ENCODE results near the gene RAX2.
"Not testable (repeated sequence)": the region's sequence is repeated elsewhere in the genome, so short reads cannot be mapped to it uniquely, and the experiment has no call there.

Gene RAX2

GRCh38 chr19:3761382-3762129, 10.5 kb downstream of the RAX2 start, which contains the start of gene APBA3:
Gene APBA3, minus strand, starts transcription at chr19:3761692. Its CDS starts 1,428 bp downstream, at chr19:3760264.
- DNase-seq (ENCODE audit: low read depth in 2 of 3, low spot score in 2 of 3), result peak; percentile 93 to 99 (median 96)

- no peak for DNase-seq (ENCODE audit: low read depth in 2 of 3, low spot score in 2 of 3)
Measured at GRCh38 chr19:3760871-3761361, 11.1 kb downstream of the RAX2 start.

- no peak for DNase-seq (ENCODE audit: low read depth in 2 of 3, low spot score in 2 of 3)
Measured at GRCh38 chr19:3759482-3760254, 12.4 kb downstream of the RAX2 start.

- DNase-seq (ENCODE audit: low read depth in 2 of 3, low spot score in 2 of 3), result not testable (repeated sequence)
Measured at GRCh38 chr19:3758297-3758696, 13.7 kb downstream of the RAX2 start.

GRCh38 chr19:3757705-3758104, 14.3 kb downstream of the RAX2 start:
- not testable (repeated sequence) for DNase-seq (ENCODE audit: low read depth in 2 of 3, low spot score in 2 of 3)

GRCh38 chr19:3753631-3754410, 18.2 kb downstream of the RAX2 start:
- DNase-seq (ENCODE audit: low read depth in 2 of 3, low spot score in 2 of 3), result no peak

- no peak for DNase-seq (ENCODE audit: low read depth in 2 of 3, low spot score in 2 of 3)
Measured at GRCh38 chr19:3752492-3752891, 19.5 kb downstream of the RAX2 start.

GRCh38 chr19:3751236-3751635, 20.8 kb downstream of the RAX2 start:
- no peak for DNase-seq (ENCODE audit: low read depth in 2 of 3, low spot score in 2 of 3)

- DNase-seq (ENCODE audit: low read depth in 2 of 3, low spot score in 2 of 3), result no peak
Measured at GRCh38 chr19:3750211-3750610, 21.8 kb downstream of the RAX2 start.

GRCh38 chr19:3748965-3749364, 23.1 kb downstream of the RAX2 start:
- no peak for DNase-seq (ENCODE audit: low read depth in 2 of 3, low spot score in 2 of 3)

- DNase-seq (ENCODE audit: low read depth in 2 of 3, low spot score in 2 of 3), result no peak
Measured at GRCh38 chr19:3746371-3747056, 25.5 kb downstream of the RAX2 start.

- DNase-seq (ENCODE audit: low read depth in 2 of 3, low spot score in 2 of 3), result no peak
Measured at GRCh38 chr19:3745363-3746045, 26.5 kb downstream of the RAX2 start.

GRCh38 chr19:3743486-3743885, 28.5 kb downstream of the RAX2 start:
- DNase-seq (ENCODE audit: low read depth in 2 of 3, low spot score in 2 of 3), result no peak

- DNase-seq (ENCODE audit: low read depth in 2 of 3, low spot score in 2 of 3), result no peak
Measured at GRCh38 chr19:3740431-3740830, 31.6 kb downstream of the RAX2 start.

- no peak for DNase-seq (ENCODE audit: low read depth in 2 of 3, low spot score in 2 of 3)
Measured at GRCh38 chr19:3738477-3739220, 33.4 kb downstream of the RAX2 start.

GRCh38 chr19:3737487-3738205, 34.4 kb downstream of the RAX2 start:
- DNase-seq (ENCODE audit: low read depth in 2 of 3, low spot score in 2 of 3), result no peak

GRCh38 chr19:3736106-3736724, 35.8 kb downstream of the RAX2 start:
- DNase-seq (ENCODE audit: low read depth in 2 of 3, low spot score in 2 of 3), result no peak

GRCh38 chr19:3734310-3734600, 37.8 kb downstream of the RAX2 start:
- no peak for DNase-seq (ENCODE audit: low read depth in 2 of 3, low spot score in 2 of 3)
